GM18502 (cell line): ENCODE data around the gene RAB40C.

Experiments used
- ATAC-seq: cut with Tn5 transposase; IDR thresholded peaks from one replicate; pipeline ENCODE4 v1.9.1; 2021; ENCODE audit warnings: mild to moderate bottlenecking; ENCODE audit not compliant: unreplicated experiment, poor library complexity

The RAB40C gene

GRCh38 chr16:558298-559020 lies 31.4 kb upstream of the RAB40C start:
- ATAC-seq, result no peak

- ATAC-seq, result no peak
Observed at GRCh38 chr16:559021-559380, 30.9 kb upstream of the RAB40C start.

GRCh38 chr16:559411-560203 lies 30.3 kb upstream of the RAB40C start:
- ATAC-seq, result no peak

- no peak for ATAC-seq
Observed at GRCh38 chr16:560204-560700, 29.6 kb upstream of the RAB40C start, which contains the start of gene PRR35. Gene PRR35 (plus strand): TSS chr16:560394. CDS start chr16:563295, 2,901 bp downstream.

GRCh38 chr16:560701-561412 lies 29.0 kb upstream of the RAB40C start:
- no peak for ATAC-seq

- ATAC-seq, result no peak
Observed at GRCh38 chr16:561413-561794, 28.5 kb upstream of the RAB40C start.

GRCh38 chr16:561957-562938 lies 27.6 kb upstream of the RAB40C start:
- ATAC-seq, result no peak

GRCh38 chr16:563072-563644 lies 26.7 kb upstream of the RAB40C start:
- no peak for ATAC-seq

GRCh38 chr16:564690-565418 lies 25.0 kb upstream of the RAB40C start:
- no peak for ATAC-seq

GRCh38 chr16:565419-566330 lies 24.2 kb upstream of the RAB40C start:
- no peak for ATAC-seq

- peak; percentile 58 for ATAC-seq
Observed at GRCh38 chr16:566475-567372, 23.1 kb upstream of the RAB40C start, which contains the start of gene NHLRC4. Gene NHLRC4 (plus strand): TSS chr16:567005. CDS start chr16:568048, 1,043 bp downstream.

- ATAC-seq, result no peak
Observed at GRCh38 chr16:567373-568256, 22.3 kb upstream of the RAB40C start.

GRCh38 chr16:568401-569258 lies 21.2 kb upstream of the RAB40C start:
- ATAC-seq, result no peak

- peak; percentile 55 for ATAC-seq
Observed at GRCh38 chr16:569445-570254, 20.2 kb upstream of the RAB40C start, which contains the start of gene PIGQ. Gene PIGQ (plus strand): TSS chr16:569968. CDS start chr16:574075, 4,107 bp downstream.
